ENCODE results near the gene XYLT1. TPM values are rescaled to one million over a fixed set of nuclear protein-coding genes. Genes with fewer than 3 reads are reported as not detected.

The XYLT1 gene
- total and polyA plus RNA-seq, 10 of the 15 experiments (the other 5 are each of a cell fraction or from before 2014, with no cell fraction given): 0.88 to 14.8 (median 5.8) TPM

- intact Hi-C loops (cut with micrococcal nuclease; ENCODE audit: unreplicated experiment) (no loop called here), in situ Hi-C loops (cut with MboI) (no loop called here)
- Histone ChIP-seq H3K4me1 (ENCODE audit: control insufficient read depth, insufficient read depth, low read length) (peaks cover 28% of the 10 kb centered on the region), H3K27ac (ENCODE audit: control insufficient read depth, insufficient read depth) (no peak overlapping the region), H3K36me3 (ENCODE audit: control insufficient read depth in 2 of 2, insufficient read depth in 2 of 2, low read length in 1 of 2) (no peaks in the 10 kb centered on the region), H3K4me3 (no peak overlapping the region), H3K4me2 (ENCODE audit: control insufficient read depth, insufficient read depth) (no peak overlapping the region), H2AFZ (ENCODE audit: control insufficient read depth, low read depth, low read length) (no peak overlapping the region), H3K9me3 (replicated peaks; ENCODE audit: control insufficient read depth, insufficient read depth, low read length) (no peaks in the 10 kb centered on the region), H4K20me1 (ENCODE audit: control insufficient read depth, insufficient read depth) (no peaks in the 10 kb centered on the region), H3K9ac (ENCODE audit: control insufficient read depth, insufficient read depth, low read length) (no peak overlapping the region), H3K79me2 (ENCODE audit: control insufficient read depth, insufficient read depth, low read length) (no peaks in the 10 kb centered on the region), H3K27me3 (replicated peaks in 1 of 2; ENCODE audit: control insufficient read depth in 2 of 2, insufficient read depth in 2 of 2, low read length in 1 of 2) (no peaks in the 10 kb centered on the region)
- no peak for ATAC-seq
- POLR2A ChIA-PET: no interaction called here
- TF ChIP-seq FOXK2 (IDR thresholded peaks at IDR 0.05) (no peak), CEBPB (IDR thresholded peaks at IDR 0.05; ENCODE audit: borderline replicate concordance in 1 of 2, low read depth in 2 of 2, low read length in 2 of 2) (no peak), NFIC (IDR thresholded peaks at IDR 0.05; ENCODE audit: low read depth, low read length) (no peak), SRF (IDR thresholded peaks at IDR 0.05; ENCODE audit: low read depth in 2 of 2, low read length in 2 of 2) (no peak), BMI1 (IDR thresholded peaks at IDR 0.05; ENCODE audit: borderline replicate concordance) (no peak)
- CTCF ChIA-PET: no interaction called here
- SMC1A ChIA-PET (ENCODE audit: uncharacterized antibody, unreplicated experiment): interaction anchor here (1.2 kb wide), 1 partner anchor 25 kb away, joined by 3 read pairs; no protein-coding TSS in a partner anchor
- WGBS (ENCODE audit: insufficient coverage, insufficient replicate concordance, low lambda C conversion rate, missing lambda C conversion rate): 71% methylated on average over 7 of the region's 7 CpGs
- RAD21 ChIA-PET (ENCODE audit: unreplicated experiment): no interaction called here
- no peak for DNase-seq (ENCODE audit: low read depth, low spot score)
- FAIRE-seq: no peak
- BruUV-seq (replicated peaks): no TSS peak
These were observed 132.5 kb downstream of the XYLT1 start for GRCh38 chr16:17338244-17338643.

DNA sequence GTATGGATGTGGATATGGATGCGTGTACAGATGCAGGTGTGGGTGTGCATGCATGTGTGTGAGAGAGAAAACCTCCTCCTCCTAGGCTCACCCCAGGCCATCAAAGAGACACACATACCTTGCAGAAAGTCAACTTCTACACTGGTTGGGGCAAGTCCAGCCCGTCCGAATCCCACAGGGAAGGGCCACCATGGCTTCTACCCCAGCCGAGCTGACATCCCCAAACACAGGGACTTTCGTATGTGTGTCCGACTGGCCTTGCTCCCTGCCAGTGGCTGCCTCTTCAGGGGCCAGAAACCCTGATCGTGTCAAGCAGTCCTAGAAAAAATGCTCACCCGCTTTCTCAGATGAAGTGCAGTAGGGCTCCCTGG lies 134.2 kb downstream of the XYLT1 start:
- H4K20me1 ChIP-seq (ENCODE audit: control insufficient read depth, insufficient read depth): no peaks in the 10 kb centered on the region
- no peak overlapping the region for H3K4me3 ChIP-seq
- H3K36me3 ChIP-seq (ENCODE audit: control insufficient read depth in 2 of 2, insufficient read depth in 2 of 2, low read length in 1 of 2): no peaks in the 10 kb centered on the region
- ChIA-PET RAD21 (ENCODE audit: unreplicated experiment) (no interaction called here), SMC1A (ENCODE audit: uncharacterized antibody, unreplicated experiment) (no interaction called here), CTCF (interaction anchor here (1.1 kb wide), 1 partner anchor 12 kb away, joined by 3 read pairs; no protein-coding TSS in a partner anchor), POLR2A (no interaction called here)
- DNase-seq (ENCODE audit: low read depth, low spot score): no peak
- no peak overlapping the region for H3K27ac ChIP-seq (ENCODE audit: control insufficient read depth, insufficient read depth)
- TF ChIP-seq CBX5 (IDR thresholded peaks at IDR 0.05; ENCODE audit: low read depth): no peak
- no peak for TF ChIP-seq YY1 (IDR thresholded peaks at IDR 0.05; ENCODE audit: low read depth, low read length)
- no peak for TF ChIP-seq SMAD5 (IDR thresholded peaks at IDR 0.05; ENCODE audit: low read depth)
- TF ChIP-seq WRNIP1 (IDR thresholded peaks at IDR 0.05; ENCODE audit: borderline replicate concordance, low read depth, low read length): no peak
- no peak for TF ChIP-seq RAD51 (IDR thresholded peaks at IDR 0.05)
- TF ChIP-seq KAT2A (conservative IDR thresholded peaks at IDR 0.05; ENCODE audit: control insufficient read depth, low read depth, low read length): no peak
- H3K79me2 ChIP-seq (ENCODE audit: control insufficient read depth, insufficient read depth, low read length): no peaks in the 10 kb centered on the region
- H3K9me3 ChIP-seq (replicated peaks; ENCODE audit: control insufficient read depth, insufficient read depth, low read length): no peaks in the 10 kb centered on the region
- no peak overlapping the region for H3K4me2 ChIP-seq (ENCODE audit: control insufficient read depth, insufficient read depth)
- H2AFZ ChIP-seq (ENCODE audit: control insufficient read depth, low read depth, low read length): no peak overlapping the region
- intact Hi-C loops (cut with micrococcal nuclease; ENCODE audit: unreplicated experiment) (no loop called here), in situ Hi-C loops (cut with MboI) (no loop called here)
- no peak overlapping the region for H3K9ac ChIP-seq (ENCODE audit: control insufficient read depth, insufficient read depth, low read length)
- BruUV-seq (replicated peaks): no TSS peak
- no peaks in the 10 kb centered on the region for H3K27me3 ChIP-seq (replicated peaks in 1 of 2; ENCODE audit: control insufficient read depth in 2 of 2, insufficient read depth in 2 of 2, low read length in 1 of 2)
- peaks cover 10% of the 10 kb centered on the region for H3K4me1 ChIP-seq (ENCODE audit: control insufficient read depth, insufficient read depth, low read length)
- WGBS (ENCODE audit: insufficient coverage, insufficient replicate concordance, low lambda C conversion rate, missing lambda C conversion rate): 64% methylated on average over 8 of the region's 8 CpGs
- no peak for FAIRE-seq
- no peak for ATAC-seq

Measured in GM12878 (cell line).